ENCODE data around the gene PIM2.

The PIM2 gene

GRCh38 chrX:48942895-48943294 is 24.1 kb upstream of the PIM2 start:
- no peak overlapping the region for H3K4me2 ChIP-seq (ENCODE audit: low read length)
- H2BK5ac ChIP-seq (ENCODE audit: low read depth, low read length, poor library complexity): no peak overlapping the region
- H3K9ac ChIP-seq (ENCODE audit: low read length): no peak overlapping the region
- H3K14ac ChIP-seq (ENCODE audit: low read length): no peak overlapping the region
- H3K4ac ChIP-seq (ENCODE audit: low read depth, low read length): peak overlapping the region; percentile 46
- peaks cover 0 to 2% of the 10 kb centered on the region in 2 experiments for H3K4me1 ChIP-seq (ENCODE audit: control insufficient read depth in 1 of 2, insufficient read depth in 2 of 2, low read length in 2 of 2)
- H2AFZ ChIP-seq (ENCODE audit: insufficient read depth, low read length, poor library complexity): no peak overlapping the region
- H4K12ac ChIP-seq (ENCODE audit: low read depth, low read length): no peak overlapping the region
- H3K27ac ChIP-seq (ENCODE audit: low read depth, low read length): no peak overlapping the region
- WGBS (ENCODE audit: extremely low coverage, insufficient coverage, insufficient read length): no CpG with 5 or more reads among the region's 2 CpGs
- no peak overlapping the region for H2BK12ac ChIP-seq (ENCODE audit: low read length)
- H3K79me2 ChIP-seq (ENCODE audit: control insufficient read depth, insufficient read depth, low read length, poor library complexity): no peaks in the 10 kb centered on the region
- no peak overlapping the region for H3K18ac ChIP-seq (ENCODE audit: low read length)
- no peak overlapping the region for H2BK120ac ChIP-seq (ENCODE audit: insufficient read depth, low read length, poor library complexity)
- no peak for DNase-seq
- no peak overlapping the region for H4K91ac ChIP-seq (ENCODE audit: low read depth, low read length)
- H3K27me3 ChIP-seq (ENCODE audit: insufficient read depth, low read length): no peaks in the 10 kb centered on the region
- H3K36me3 ChIP-seq (ENCODE audit: control insufficient read depth in 1 of 2, insufficient read depth in 2 of 2, low read length in 2 of 2): peaks cover 30 to 36% of the 10 kb centered on the region in 2 experiments
- H3K9me3 ChIP-seq (ENCODE audit: insufficient read depth, low read depth, low read length): no peaks in the 10 kb centered on the region
- no peak overlapping the region for H2AK5ac ChIP-seq (ENCODE audit: low read length)
- no peaks in the 10 kb centered on the region for H3K79me1 ChIP-seq (ENCODE audit: low read length)
- no peak overlapping the region for H3K4me3 ChIP-seq (ENCODE audit: low read depth, low read length)
- H4K8ac ChIP-seq (ENCODE audit: low read depth, low read length): no peak overlapping the region
- H3K23ac ChIP-seq (ENCODE audit: low read length): no peak overlapping the region

- H3K79me1 ChIP-seq (ENCODE audit: low read length): no peaks in the 10 kb centered on the region
- no peak overlapping the region for H3K4me3 ChIP-seq (ENCODE audit: low read depth, low read length)
- H3K23ac ChIP-seq (ENCODE audit: low read length): no peak overlapping the region
- no peak overlapping the region for H3K27ac ChIP-seq (ENCODE audit: low read depth, low read length)
- H3K36me3 ChIP-seq (ENCODE audit: control insufficient read depth in 1 of 2, insufficient read depth in 2 of 2, low read length in 2 of 2): peaks cover 37 to 47% of the 10 kb centered on the region in 2 experiments
- H3K27me3 ChIP-seq (ENCODE audit: insufficient read depth, low read length): no peaks in the 10 kb centered on the region
- WGBS (ENCODE audit: extremely low coverage, insufficient coverage, insufficient read length): no CpG with 5 or more reads among the region's 2 CpGs
- H4K91ac ChIP-seq (ENCODE audit: low read depth, low read length): no peak overlapping the region
- H2AFZ ChIP-seq (ENCODE audit: insufficient read depth, low read length, poor library complexity): no peak overlapping the region
- peak overlapping the region; percentile 57 for H3K4ac ChIP-seq (ENCODE audit: low read depth, low read length)
- no peaks in the 10 kb centered on the region for H3K9me3 ChIP-seq (ENCODE audit: insufficient read depth, low read depth, low read length)
- H3K18ac ChIP-seq (ENCODE audit: low read length): no peak overlapping the region
- no peaks in the 10 kb centered on the region for H3K79me2 ChIP-seq (ENCODE audit: control insufficient read depth, insufficient read depth, low read length, poor library complexity)
- no peak overlapping the region for H3K9ac ChIP-seq (ENCODE audit: low read length)
- H3K4me2 ChIP-seq (ENCODE audit: low read length): no peak overlapping the region
- no peak overlapping the region for H2BK5ac ChIP-seq (ENCODE audit: low read depth, low read length, poor library complexity)
- H2BK120ac ChIP-seq (ENCODE audit: insufficient read depth, low read length, poor library complexity): no peak overlapping the region
- H2BK12ac ChIP-seq (ENCODE audit: low read length): no peak overlapping the region
- no peak overlapping the region for H4K8ac ChIP-seq (ENCODE audit: low read depth, low read length)
- DNase-seq: no peak
- H3K14ac ChIP-seq (ENCODE audit: low read length): no peak overlapping the region
- no peak overlapping the region for H2AK5ac ChIP-seq (ENCODE audit: low read length)
- no peak overlapping the region for H4K12ac ChIP-seq (ENCODE audit: low read depth, low read length)
- peaks cover 0 to 2% of the 10 kb centered on the region in 2 experiments for H3K4me1 ChIP-seq (ENCODE audit: control insufficient read depth in 1 of 2, insufficient read depth in 2 of 2, low read length in 2 of 2)
Observed at GRCh38 chrX:48940404-48940955, 21.7 kb upstream of the PIM2 start.

GRCh38 chrX:48939524-48940228 is 20.9 kb upstream of the PIM2 start:
- Histone ChIP-seq H3K4me1 (ENCODE audit: control insufficient read depth in 1 of 2, insufficient read depth in 2 of 2, low read length in 2 of 2) (peaks cover 0 to 2% of the 10 kb centered on the region in 2 experiments), H3K36me3 (ENCODE audit: control insufficient read depth in 1 of 2, insufficient read depth in 2 of 2, low read length in 2 of 2) (peaks cover 39 to 53% of the 10 kb centered on the region in 2 experiments), H3K14ac (ENCODE audit: low read length) (no peak overlapping the region), H2BK120ac (ENCODE audit: insufficient read depth, low read length, poor library complexity) (no peak overlapping the region), H3K27me3 (ENCODE audit: insufficient read depth, low read length) (no peaks in the 10 kb centered on the region), H3K4me3 (ENCODE audit: low read depth, low read length) (no peak overlapping the region), H3K79me1 (ENCODE audit: low read length) (no peaks in the 10 kb centered on the region), H4K91ac (ENCODE audit: low read depth, low read length) (no peak overlapping the region), H2AFZ (ENCODE audit: insufficient read depth, low read length, poor library complexity) (no peak overlapping the region), H3K4me2 (ENCODE audit: low read length) (no peak overlapping the region), H2BK12ac (ENCODE audit: low read length) (no peak overlapping the region), H3K9me3 (ENCODE audit: insufficient read depth, low read depth, low read length) (no peaks in the 10 kb centered on the region), H3K9ac (ENCODE audit: low read length) (no peak overlapping the region), H4K12ac (ENCODE audit: low read depth, low read length) (no peak overlapping the region), H3K27ac (ENCODE audit: low read depth, low read length) (no peak overlapping the region), H3K4ac (ENCODE audit: low read depth, low read length) (no peak overlapping the region), H2AK5ac (ENCODE audit: low read length) (no peak overlapping the region), H3K23ac (ENCODE audit: low read length) (no peak overlapping the region), H2BK5ac (ENCODE audit: low read depth, low read length, poor library complexity) (no peak overlapping the region), H4K8ac (ENCODE audit: low read depth, low read length) (no peak overlapping the region), H3K18ac (ENCODE audit: low read length) (no peak overlapping the region), H3K79me2 (ENCODE audit: control insufficient read depth, insufficient read depth, low read length, poor library complexity) (no peaks in the 10 kb centered on the region)
- no peak for DNase-seq
- WGBS (ENCODE audit: extremely low coverage, insufficient coverage, insufficient read length): no CpG with 5 or more reads among the region's 3 CpGs

GRCh38 chrX:48938721-48939425 is 20.0 kb upstream of the PIM2 start:
- H2AFZ ChIP-seq (ENCODE audit: insufficient read depth, low read length, poor library complexity): no peak overlapping the region
- no peak overlapping the region for H2AK5ac ChIP-seq (ENCODE audit: low read length)
- no peaks in the 10 kb centered on the region for H3K27me3 ChIP-seq (ENCODE audit: insufficient read depth, low read length)
- H2BK120ac ChIP-seq (ENCODE audit: insufficient read depth, low read length, poor library complexity): no peak overlapping the region
- no peak overlapping the region for H2BK12ac ChIP-seq (ENCODE audit: low read length)
- H3K27ac ChIP-seq (ENCODE audit: low read depth, low read length): no peak overlapping the region
- H3K9ac ChIP-seq (ENCODE audit: low read length): no peak overlapping the region
- peaks cover 0 to 2% of the 10 kb centered on the region in 2 experiments for H3K4me1 ChIP-seq (ENCODE audit: control insufficient read depth in 1 of 2, insufficient read depth in 2 of 2, low read length in 2 of 2)
- no peaks in the 10 kb centered on the region for H3K9me3 ChIP-seq (ENCODE audit: insufficient read depth, low read depth, low read length)
- H3K4me2 ChIP-seq (ENCODE audit: low read length): no peak overlapping the region
- WGBS (ENCODE audit: extremely low coverage, insufficient coverage, insufficient read length): no CpG with 5 or more reads among the region's 1 CpG
- DNase-seq: no peak
- no peak overlapping the region for H4K91ac ChIP-seq (ENCODE audit: low read depth, low read length)
- no peaks in the 10 kb centered on the region for H3K79me1 ChIP-seq (ENCODE audit: low read length)
- no peak overlapping the region for H3K23ac ChIP-seq (ENCODE audit: low read length)
- H3K36me3 ChIP-seq (ENCODE audit: control insufficient read depth in 1 of 2, insufficient read depth in 2 of 2, low read length in 2 of 2): peaks cover 37 to 57% of the 10 kb centered on the region in 2 experiments
- H3K4ac ChIP-seq (ENCODE audit: low read depth, low read length): no peak overlapping the region
- H4K8ac ChIP-seq (ENCODE audit: low read depth, low read length): no peak overlapping the region
- no peaks in the 10 kb centered on the region for H3K79me2 ChIP-seq (ENCODE audit: control insufficient read depth, insufficient read depth, low read length, poor library complexity)
- H4K12ac ChIP-seq (ENCODE audit: low read depth, low read length): no peak overlapping the region
- H2BK5ac ChIP-seq (ENCODE audit: low read depth, low read length, poor library complexity): no peak overlapping the region
- no peak overlapping the region for H3K18ac ChIP-seq (ENCODE audit: low read length)
- no peak overlapping the region for H3K4me3 ChIP-seq (ENCODE audit: low read depth, low read length)
- H3K14ac ChIP-seq (ENCODE audit: low read length): no peak overlapping the region

Measured in trophoblast cell (in vitro differentiated cells and primary cell).